GM12892 (cell line): ENCODE measurements around the gene SPCS2.

Experiments used
- POLR2A ChIP-seq: IDR thresholded peaks from 2 replicates; pipeline ENCODE4 v1.6.1; 2011; ENCODE audit warnings: low read depth, low read length, control low read depth
- POLR2AphosphoS5 ChIP-seq: IDR thresholded peaks from 2 replicates; pipeline ENCODE4 v1.6.1; 2011; ENCODE audit warnings: low read depth, low read length, control low read depth

GRCh38 chr11:74932797-74933196, 16.3 kb upstream of the SPCS2 start:
- no peak for TF ChIP-seq POLR2A
- no peak for TF ChIP-seq POLR2AphosphoS5
